Mesothelial cell of epicardium (in vitro differentiated cells): Measurements from ENCODE around the gene DYNC1H1. TPM values are rescaled to one million over a fixed set of nuclear protein-coding genes. Genes with fewer than 3 reads are reported as not detected.
"Not testable (repeated sequence)": the region's sequence is repeated elsewhere in the genome, so short reads cannot be mapped to it uniquely, and the experiment has no call there.

Experiments
- DNase-seq, 2 experiments: peaks; one replicate each; pipeline ENCODE4 v3.0.0; 2021; ENCODE audit warnings: low spot score in 2 of 2; ENCODE audit not compliant: unreplicated experiment in 2 of 2
- H3K27ac Mint-ChIP-seq: 2 replicates; pipeline ENCODE4 v1.8.0; 2021; ENCODE audit warnings: mixed read lengths
- H3K27me3 Mint-ChIP-seq: 2 replicates; pipeline ENCODE4 v1.8.0; 2021; ENCODE audit warnings: low read depth, mixed read lengths
- H3K36me3 Mint-ChIP-seq: 2 replicates; pipeline ENCODE4 v1.8.0; 2021; ENCODE audit warnings: mixed read lengths
- H3K4me1 Mint-ChIP-seq: 2 replicates; pipeline ENCODE4 v1.8.0; 2021; ENCODE audit warnings: mixed read lengths
- H3K4me3 Mint-ChIP-seq: 2 replicates; pipeline ENCODE4 v1.8.0; 2021; ENCODE audit warnings: mild to moderate bottlenecking, moderate library complexity, mixed read lengths
- H3K9me3 Mint-ChIP-seq: 2 replicates; pipeline ENCODE4 v1.8.0; 2021; ENCODE audit warnings: mixed read lengths
- total RNA-seq: library from RNA; stranded (reverse); gene quantifications from 3 replicates; pipeline ENCODE4 v1.2.1, GENCODE V29; 2021
- TF ChIP-seq, protein P1 (sequence below): fragments of 200-600 bp; sonication (generic); IDR thresholded peaks from one replicate; pipeline ENCODE4 v1.5.0; 2021; ENCODE audit warnings: antibody characterized with exemption; ENCODE audit not compliant: unreplicated experiment

The DYNC1H1 gene
- total RNA-seq, 1 donor from 2014 or later, result 515 TPM

DNA sequence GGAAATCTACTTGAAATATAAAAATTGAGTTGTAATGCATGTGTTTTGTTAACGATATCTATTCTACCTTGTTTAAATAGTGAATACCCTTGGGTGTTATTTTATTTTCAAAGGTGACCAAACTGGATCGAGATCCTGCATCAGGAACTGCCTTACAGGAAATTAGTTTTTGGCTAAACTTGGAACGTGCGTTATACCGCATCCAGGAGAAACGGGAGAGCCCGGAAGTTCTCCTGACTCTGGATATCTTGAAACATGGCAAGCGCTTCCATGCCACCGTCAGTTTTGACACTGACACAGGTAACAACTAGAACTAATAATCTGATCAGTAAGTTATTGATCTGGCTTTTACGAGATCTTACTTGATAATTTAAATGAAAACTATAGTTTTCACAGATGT lies 15.9 kb downstream of the DYNC1H1 start:
- H3K9me3 Mint-ChIP-seq, result no peaks in the 10 kb centered on the region
- H3K4me3 Mint-ChIP-seq, result no peak overlapping the region
- no peaks in the 10 kb centered on the region for H3K27me3 Mint-ChIP-seq
- DNase-seq, result no peak
- H3K4me1 Mint-ChIP-seq, result no peaks in the 10 kb centered on the region
- H3K27ac Mint-ChIP-seq, result no peak overlapping the region
- TF ChIP-seq, protein P1, sequence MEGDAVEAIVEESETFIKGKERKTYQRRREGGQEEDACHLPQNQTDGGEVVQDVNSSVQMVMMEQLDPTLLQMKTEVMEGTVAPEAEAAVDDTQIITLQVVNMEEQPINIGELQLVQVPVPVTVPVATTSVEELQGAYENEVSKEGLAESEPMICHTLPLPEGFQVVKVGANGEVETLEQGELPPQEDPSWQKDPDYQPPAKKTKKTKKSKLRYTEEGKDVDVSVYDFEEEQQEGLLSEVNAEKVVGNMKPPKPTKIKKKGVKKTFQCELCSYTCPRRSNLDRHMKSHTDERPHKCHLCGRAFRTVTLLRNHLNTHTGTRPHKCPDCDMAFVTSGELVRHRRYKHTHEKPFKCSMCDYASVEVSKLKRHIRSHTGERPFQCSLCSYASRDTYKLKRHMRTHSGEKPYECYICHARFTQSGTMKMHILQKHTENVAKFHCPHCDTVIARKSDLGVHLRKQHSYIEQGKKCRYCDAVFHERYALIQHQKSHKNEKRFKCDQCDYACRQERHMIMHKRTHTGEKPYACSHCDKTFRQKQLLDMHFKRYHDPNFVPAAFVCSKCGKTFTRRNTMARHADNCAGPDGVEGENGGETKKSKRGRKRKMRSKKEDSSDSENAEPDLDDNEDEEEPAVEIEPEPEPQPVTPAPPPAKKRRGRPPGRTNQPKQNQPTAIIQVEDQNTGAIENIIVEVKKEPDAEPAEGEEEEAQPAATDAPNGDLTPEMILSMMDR, result no peak
- peaks cover 40% of the 10 kb centered on the region for H3K36me3 Mint-ChIP-seq

DNA sequence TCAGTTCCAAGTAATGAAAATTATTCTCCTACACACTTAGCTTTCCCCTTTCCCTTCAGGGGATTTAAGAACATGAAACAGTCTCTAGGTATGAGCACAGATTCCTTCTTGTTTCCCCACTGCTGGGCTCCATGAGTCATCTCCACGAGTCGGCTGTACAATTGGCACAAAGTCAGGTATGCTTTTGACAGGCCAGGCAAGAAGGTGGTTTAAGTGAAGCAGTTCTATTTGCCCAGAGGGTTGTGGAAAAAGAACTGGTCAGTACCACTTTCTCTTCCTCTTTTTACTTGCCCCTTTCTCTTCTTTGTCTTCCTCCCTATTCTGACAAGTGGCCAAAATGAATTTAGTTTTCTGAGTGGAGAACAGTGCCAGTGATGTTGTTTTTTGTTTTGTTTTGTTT lies 16.3 kb downstream of the DYNC1H1 start:
- Mint-ChIP-seq H3K9me3 (no peaks in the 10 kb centered on the region), H3K27ac (no peak overlapping the region), H3K36me3 (peaks cover 42% of the 10 kb centered on the region), H3K4me3 (no peak overlapping the region), H3K27me3 (no peaks in the 10 kb centered on the region), H3K4me1 (no peaks in the 10 kb centered on the region)
- TF ChIP-seq, protein P1, result no peak
- DNase-seq, result no peak

DNA sequence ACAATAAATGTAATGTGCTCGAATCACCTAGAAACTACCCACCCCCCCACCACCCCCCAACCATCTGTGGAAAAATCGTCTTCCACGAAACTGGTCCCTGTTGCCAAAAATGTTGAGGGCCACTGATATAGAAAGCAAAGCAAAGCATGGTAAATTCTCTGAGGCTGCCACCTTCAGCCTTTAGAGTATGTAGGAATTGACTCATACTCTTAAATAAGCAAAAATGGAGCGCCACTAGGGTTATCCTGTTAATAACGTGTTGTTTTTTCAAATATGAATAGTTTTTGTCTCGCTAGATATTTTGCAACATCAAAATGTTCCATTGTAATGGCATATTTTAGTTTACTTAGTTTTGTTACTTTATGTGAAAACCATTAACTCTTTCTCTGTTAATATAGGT lies 18.2 kb downstream of the DYNC1H1 start:
- no peaks in the 10 kb centered on the region for H3K4me1 Mint-ChIP-seq
- H3K27ac Mint-ChIP-seq, result no peak overlapping the region

DNA sequence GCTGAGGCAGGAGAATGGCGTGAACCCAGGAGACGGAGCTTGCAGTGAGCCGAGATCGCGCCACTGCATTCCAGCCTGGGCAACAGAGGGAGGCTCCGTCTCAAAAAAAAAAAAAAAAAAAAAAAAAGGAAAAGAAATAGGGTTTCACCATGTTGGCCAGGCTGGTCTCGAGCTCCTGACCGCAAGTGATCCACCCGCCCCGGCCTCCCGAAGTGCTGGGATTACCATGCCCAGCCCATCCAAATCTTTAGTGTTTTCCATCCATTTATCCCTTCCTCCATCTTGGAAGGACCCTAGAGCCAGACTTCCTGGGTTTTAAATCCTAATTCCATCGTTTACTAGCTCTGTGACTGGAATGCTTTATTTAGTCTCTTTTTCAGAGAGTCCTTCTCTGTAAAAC lies 20.5 kb downstream of the DYNC1H1 start:
- H3K36me3 Mint-ChIP-seq, result peaks cover 54% of the 10 kb centered on the region
- DNase-seq, H3K27ac Mint-ChIP-seq, H3K4me3 Mint-ChIP-seq, H3K9me3 Mint-ChIP-seq, H3K4me1 Mint-ChIP-seq, H3K27me3 Mint-ChIP-seq: not testable (repeated sequence)

More for the DNA sequence above, 18.2 kb downstream of the DYNC1H1 start:
- TF ChIP-seq, protein P1, result no peak
- DNase-seq, result no peak
- Mint-ChIP-seq H3K27me3 (no peaks in the 10 kb centered on the region), H3K36me3 (peaks cover 44% of the 10 kb centered on the region), H3K4me3 (no peak overlapping the region), H3K9me3 (no peaks in the 10 kb centered on the region)

DNA sequence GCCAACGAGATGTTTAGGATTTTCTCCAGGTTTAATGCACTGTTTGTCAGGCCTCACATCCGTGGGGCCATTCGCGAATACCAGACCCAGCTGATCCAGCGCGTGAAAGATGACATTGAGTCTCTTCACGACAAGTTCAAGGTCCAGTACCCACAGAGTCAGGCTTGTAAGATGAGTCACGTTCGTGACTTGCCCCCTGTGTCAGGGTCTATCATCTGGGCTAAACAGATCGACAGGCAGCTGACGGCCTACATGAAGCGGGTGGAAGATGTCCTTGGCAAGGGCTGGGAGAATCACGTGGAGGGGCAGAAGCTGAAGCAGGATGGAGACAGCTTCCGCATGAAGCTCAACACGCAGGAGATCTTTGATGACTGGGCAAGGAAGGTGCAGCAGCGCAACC lies 21.6 kb downstream of the DYNC1H1 start:
- no peak overlapping the region for H3K27ac Mint-ChIP-seq

DNA sequence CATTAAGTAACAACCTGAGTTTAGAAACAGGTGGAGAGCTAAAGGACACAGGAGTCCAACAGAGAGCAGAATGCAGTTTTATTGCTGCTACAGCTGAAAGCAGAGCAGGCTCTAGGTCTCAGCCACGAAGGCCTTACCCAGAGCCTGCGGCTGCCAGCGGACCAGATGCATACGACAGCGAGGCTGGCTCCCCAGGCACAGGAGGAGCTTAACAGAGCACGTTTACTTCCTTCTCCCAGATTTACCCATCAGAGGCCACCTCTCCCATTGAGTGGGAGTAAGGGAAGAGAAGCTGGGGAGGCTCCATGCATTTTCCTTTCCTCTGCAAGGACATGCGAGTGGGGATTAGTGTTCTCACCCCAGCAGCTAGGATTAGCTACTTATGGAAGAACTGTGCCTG lies 22.6 kb downstream of the DYNC1H1 start:
- no peak for DNase-seq
- no peaks in the 10 kb centered on the region for H3K9me3 Mint-ChIP-seq
- no peaks in the 10 kb centered on the region for H3K27me3 Mint-ChIP-seq
- H3K27ac Mint-ChIP-seq, result no peak overlapping the region
- TF ChIP-seq, protein P1, result no peak
- H3K36me3 Mint-ChIP-seq, result peaks cover 52% of the 10 kb centered on the region
- no peak overlapping the region for H3K4me3 Mint-ChIP-seq
- H3K4me1 Mint-ChIP-seq, result no peaks in the 10 kb centered on the region

More for the DNA sequence above, 21.6 kb downstream of the DYNC1H1 start:
- no peak for DNase-seq
- peaks cover 53% of the 10 kb centered on the region for H3K36me3 Mint-ChIP-seq
- no peaks in the 10 kb centered on the region for H3K27me3 Mint-ChIP-seq
- TF ChIP-seq, protein P1, result no peak
- no peaks in the 10 kb centered on the region for H3K9me3 Mint-ChIP-seq
- H3K4me1 Mint-ChIP-seq, result no peaks in the 10 kb centered on the region
- no peak overlapping the region for H3K4me3 Mint-ChIP-seq
